Nucleus accumbens (tissue), 56 donors: ENCODE results near the gene PIGX.

Experiments
- DNase-seq, 56 donors: peaks; one replicate each; lab custom pipeline; 2025; lab: John Stamatoyannopoulos, UW

PIGX gene

DNA sequence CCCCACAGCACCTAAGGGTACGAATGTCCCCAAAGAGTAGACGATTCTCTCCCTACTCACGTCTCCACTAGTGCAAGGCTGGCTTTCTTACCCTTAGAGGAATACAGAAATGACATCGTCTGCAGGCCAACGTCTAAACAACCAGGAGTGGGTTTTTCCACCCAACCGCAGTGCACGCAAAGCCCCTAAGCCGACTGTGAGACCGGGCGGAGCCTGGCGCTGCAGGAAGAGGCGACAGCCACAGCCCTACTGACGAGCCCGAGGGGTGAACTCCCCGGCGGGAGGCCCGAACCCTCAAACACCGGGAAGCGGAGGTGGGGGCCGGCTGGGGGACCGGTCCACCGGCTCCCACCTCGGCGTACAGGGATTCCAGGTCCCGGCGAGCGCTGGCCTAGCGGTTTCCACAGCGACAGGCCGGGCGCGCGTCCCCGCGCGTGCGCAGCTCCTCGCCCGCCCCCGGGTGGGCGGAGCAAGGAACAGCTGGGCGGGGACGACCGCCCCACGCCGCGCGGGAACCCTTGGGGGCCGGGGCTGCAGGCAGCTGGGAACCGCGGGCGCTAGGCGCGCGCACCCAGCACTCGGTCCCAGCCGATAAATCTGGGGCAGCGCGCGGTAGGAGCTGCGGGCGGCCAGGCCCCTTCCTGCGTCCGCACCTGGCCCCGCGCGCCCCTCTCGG is at the start of gene PIGX, which contains the start of gene CEP19:
PIGX (plus strand) TSS at position 540 of the 676 bp plus-strand sequence.
CEP19 (minus strand) TSS at position 413 of the 676 bp plus-strand sequence. CDS start 3,593 bp downstream, outside the sequence.
- DNase-seq, result peak in 55 of 56 donors; percentile 19 to 92 (median 82)

DNA sequence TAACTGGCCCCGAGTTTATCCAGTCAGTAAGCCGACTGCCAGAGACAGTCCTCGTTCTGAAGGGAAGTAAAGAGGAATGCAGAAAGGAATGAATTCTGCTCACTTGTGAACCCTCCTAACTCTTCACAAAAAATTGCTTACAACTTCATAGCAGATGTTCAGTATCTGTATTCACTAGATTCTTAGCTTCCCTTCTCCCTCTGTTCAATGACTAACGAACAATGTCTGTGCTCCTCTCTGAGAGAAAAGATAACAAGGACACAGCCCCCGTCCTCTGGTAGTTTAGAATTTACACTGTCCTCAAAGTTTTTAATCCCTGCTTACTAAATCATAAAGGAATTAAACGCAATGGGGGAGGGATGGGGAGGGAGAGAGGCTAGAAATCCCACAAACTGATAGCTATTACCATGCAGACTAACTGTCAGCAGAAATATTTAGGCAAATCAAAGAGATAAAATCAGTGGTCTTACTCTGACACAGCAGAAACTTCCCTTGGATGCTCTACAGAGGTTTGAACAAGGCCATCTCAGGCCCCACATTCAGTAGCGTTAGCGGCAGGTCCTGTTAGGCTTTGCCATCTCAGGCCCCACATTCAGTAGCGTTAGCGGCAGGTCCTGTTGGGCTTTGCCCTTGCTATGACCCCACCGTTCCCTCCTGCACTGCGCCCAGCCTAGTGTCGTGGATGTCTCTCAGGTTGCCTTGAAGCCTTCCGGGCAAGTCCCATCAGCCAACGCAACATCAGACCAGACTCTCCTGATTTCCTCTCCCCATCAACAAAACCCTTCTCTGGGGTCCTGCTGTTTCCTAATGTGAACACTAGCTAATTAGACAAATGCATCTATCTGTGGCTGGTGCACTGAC is 49.2 kb upstream of the PIGX start:
- DNase-seq, result no peak

DNA sequence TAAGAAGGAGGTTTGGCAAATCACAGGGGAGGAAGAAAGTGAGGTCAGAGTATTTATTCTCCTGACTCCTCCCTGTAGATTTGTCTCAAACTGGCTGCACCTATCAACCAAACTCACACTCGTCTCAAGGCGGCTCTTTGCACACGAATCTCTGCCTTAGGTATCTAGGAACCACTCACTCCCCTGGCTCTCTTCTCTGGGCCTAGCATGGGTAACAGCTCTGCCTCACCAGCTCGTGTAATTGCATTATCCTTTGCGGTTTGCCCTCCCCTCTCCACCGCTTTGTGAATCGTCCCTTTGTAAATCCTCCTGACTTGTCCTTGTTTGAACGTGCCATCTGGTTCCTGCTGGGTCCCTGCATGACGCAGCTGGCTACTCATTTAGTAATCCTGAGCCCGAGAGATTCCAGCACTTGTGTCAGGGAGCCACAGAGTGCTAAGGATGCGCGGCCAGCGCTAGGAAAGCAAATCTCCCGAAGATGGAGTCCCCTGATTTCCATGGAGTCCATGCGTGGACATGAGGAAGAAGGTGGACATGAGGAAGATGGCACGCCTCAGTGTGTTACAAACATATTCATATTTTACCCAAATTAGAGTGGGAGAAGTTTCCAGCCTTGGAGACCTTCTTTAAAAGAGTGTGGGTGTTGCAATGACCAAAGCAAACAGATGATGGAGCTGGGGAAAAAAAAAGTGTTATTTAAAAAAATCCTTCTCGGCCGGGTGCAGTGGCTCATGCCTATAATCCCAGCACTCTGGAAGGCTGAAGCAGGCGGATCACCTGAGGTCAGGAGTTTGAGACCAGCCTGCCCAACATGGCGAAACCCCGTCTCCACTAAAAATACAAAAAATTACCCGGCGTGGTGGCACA is 45.9 kb upstream of the PIGX start:
- peak in 14 of 56 donors; percentile 6 to 64 (median 16) for DNase-seq

DNA sequence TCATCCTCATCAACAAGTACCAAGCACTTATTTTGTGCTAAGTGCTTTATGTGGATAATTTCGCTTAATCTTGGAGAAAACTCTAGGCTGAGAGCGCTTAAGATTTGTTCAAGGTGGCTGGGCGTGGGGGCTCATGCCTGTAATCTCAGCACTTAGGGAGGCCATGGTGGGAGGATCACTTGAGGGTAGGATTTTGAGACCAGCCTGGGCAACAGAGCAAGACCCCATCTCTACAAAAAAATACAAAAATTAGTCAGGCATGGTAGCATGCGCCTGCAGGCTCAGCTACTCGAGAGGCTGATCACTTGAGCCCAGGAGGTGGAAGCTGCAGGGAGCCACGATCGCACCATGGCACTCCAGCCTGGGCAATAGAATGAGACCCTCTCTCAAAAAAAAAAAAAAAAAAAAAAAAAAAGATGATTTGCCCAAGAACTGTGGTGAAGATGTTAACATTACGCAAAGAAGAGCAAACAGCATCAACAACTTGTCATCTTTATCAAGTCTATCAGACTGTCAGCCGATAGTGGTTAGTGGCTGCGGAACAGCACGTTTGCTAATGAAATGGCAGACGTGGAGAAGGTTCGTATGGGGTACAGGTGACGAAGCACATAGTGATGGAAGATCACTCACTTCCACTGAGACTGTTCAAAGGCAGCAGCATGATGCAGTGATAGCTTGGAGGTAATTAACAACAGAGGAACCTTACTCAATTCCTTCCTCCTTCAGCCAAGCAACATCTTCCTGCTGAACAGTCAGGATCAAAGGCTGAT is 44.9 kb upstream of the PIGX start:
- no peak for DNase-seq

DNA sequence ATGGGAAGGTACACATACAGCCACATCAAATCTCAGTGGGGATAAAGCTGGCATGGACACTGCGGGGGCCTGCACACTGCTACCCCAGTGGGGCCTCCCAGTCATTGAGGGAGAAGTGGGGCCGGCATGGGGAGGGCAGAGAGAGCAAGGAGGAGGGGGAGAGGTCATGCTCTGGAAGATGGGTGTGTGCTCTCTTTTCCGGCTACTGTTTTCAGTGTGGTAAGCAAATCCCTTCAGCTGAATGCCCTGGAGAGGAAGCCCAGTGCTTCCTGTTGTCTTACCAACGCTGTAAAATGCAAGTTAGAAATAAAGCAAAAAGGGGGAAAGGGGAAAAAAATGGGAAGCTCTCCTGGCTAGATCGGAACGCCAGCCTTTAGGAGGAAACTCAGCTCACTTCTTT is 41.8 kb upstream of the PIGX start:
- DNase-seq, result no peak

DNA sequence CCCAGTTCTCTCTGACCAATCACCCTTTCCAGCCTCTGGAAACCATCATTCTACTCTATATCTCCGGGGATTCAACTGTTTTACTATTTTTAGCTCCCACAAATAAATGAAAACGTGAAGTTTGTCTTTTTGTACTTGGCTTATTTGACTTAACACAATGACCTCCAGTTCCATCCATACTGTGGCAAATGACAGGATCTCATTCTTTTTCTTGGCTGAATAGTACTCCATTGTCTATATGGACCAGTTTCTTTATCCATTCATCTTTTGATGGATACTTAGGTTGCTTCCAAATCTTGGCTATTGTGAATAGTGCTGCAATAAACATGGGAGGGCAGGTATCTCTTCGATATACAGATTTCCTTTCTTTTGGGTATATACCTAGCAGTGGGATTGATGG is 38.5 kb upstream of the PIGX start:
- no peak for DNase-seq

DNA sequence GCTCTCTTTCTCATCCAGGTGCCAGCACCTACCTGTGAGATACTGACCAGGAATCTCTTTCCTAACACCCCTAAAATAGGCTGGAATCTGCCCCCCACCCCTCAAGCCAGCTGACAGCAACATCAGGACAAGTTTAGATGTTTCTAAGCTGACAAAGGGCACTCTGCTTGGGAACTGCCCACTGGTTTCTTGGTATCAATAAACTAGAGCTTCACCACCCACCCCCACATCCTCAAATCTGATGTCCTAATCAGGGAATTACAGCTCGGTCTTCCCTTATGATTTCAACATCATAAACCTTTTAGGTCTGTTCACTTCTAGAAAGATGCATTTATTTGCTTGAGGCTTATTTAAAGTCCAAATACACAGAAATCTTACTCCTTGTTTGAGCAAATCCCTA is 34.8 kb upstream of the PIGX start:
- no peak for DNase-seq

DNA sequence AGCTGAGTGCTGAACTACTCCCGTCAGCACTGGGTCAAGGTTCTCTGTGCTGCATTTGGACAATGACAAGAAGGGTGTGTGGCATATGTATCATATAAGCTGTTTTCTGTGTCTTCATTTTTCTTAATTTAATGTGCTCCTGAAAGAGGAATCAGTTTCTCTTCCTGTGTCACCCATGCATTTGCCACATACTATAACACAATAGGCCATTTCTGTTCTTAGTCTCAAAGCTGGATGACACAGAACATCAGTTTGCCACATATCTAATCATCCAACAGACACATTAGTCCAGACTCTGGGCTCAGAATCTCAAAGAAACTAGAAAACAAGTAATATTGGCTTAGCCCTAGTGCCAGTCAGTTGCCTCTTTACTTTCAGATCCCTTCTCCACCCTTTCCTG is 34.2 kb upstream of the PIGX start:
- no peak for DNase-seq

DNA sequence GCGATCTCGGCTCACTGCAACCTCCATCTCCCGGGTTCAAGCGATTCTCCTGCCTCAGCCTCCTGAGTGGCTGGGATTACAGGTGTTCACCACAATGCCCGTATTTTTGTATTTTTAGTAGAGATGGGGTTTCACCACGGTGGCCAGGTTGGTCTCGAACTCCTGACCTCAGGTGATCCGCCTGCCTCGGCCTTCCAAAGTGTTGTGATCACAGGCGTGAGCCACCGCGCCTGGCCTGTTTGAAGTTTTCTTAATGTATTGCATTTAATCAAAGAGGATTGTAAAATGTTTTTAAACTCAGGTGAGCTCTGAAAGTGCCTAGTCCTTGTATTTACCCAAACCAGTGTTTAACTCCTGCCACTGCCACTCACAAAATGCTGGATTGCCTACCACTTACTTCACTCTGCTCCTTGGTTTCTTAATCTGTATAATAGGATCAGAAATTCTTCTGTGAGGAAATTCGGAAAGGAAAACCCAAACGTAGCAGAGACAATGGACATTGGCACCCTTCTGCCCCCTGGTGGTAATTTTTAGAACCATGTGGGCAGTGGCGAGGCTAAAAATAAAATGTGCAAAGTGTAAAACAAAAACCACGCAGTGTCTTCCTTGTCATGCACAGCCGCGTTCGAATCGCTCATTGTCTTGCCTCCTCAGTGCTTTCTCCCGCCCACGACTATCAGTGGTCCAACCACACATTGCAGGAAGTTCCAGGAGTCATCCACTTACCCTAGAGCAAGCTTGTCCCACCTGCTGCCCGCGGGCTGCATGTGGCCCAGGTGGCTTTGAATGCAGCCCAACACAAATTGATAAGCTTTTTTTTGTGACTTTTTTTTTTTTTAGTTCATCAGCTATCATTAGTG is 27.4 kb upstream of the PIGX start:
- peak in 39 of 56 donors; percentile 5 to 74 (median 30) for DNase-seq

DNA sequence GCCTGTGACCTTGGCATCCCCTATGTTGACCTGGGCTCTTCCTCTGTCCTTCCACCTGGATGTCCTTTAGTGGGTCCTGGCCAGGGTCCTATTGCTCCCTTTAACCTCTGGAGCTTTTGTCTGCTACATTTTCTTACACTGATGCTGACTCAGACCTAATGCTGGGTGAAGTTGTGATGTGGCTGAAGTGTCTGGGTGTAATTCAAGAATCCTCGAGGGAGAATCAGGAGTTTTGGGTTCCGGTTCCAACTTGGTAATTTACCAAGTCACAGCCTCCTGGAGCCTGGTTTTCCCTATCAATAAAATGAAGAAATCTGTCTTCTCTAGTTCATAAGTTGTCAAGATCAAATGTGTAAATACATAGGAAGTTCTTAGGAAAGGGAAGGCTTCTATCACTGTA is 25.7 kb upstream of the PIGX start:
- DNase-seq, result no peak

DNA sequence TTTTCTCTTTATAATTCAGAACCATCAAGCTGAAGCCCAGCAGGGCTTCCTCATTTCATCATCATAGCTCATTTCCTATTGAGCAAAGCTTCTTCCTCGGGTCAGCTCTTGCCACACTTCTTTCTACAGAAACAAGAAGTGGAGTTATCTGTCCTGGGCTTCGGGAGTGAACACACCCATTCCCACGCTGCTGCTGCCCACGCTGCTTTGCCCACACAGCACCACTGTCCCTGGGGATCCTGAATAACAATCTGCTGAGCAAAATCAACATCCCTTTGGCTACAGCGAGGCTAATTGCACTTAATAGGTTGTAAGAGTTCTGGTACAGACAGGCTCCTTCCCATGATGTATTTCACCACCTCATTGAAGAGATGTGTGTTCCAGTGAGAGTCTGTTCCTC is 23.8 kb upstream of the PIGX start:
- DNase-seq, result peak in 2 of 56 donors; percentile 1 to 9

DNA sequence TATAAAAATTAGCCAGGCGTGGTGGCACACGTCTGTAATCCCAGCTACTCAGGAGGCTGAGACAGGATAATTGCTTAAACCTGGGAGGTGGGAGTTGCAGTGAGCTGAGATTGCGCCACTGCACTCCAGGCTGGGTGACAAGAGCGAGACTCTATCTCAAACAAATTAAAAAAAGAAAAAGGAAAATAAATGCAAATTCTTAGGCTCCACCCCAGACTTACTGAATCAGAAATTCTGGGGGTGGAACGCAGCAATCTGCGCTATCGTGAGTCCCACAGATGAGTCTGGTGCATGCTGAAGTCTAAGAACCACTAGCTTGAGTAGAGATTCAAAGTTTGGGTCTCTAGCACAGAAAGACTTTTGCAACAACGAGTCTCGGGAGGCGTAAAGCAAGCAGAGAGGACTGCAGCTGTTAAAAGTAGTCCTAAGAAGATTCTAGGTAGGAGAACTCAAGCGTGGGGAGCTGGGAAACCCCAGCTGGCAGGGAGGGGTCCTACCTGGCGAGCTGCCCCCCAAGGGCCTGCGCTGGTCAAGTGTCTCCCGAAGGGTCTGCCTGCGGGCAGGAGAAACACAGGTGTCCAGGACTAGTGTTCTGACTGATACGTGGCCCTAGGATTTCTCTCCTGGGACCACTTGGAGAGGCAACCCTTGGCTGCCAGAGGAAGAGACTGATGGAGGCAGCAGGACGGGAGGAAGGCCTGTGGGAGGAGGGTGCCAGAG is 22.1 kb upstream of the PIGX start:
- peak in 13 of 56 donors; percentile 9 to 62 (median 29) for DNase-seq

DNA sequence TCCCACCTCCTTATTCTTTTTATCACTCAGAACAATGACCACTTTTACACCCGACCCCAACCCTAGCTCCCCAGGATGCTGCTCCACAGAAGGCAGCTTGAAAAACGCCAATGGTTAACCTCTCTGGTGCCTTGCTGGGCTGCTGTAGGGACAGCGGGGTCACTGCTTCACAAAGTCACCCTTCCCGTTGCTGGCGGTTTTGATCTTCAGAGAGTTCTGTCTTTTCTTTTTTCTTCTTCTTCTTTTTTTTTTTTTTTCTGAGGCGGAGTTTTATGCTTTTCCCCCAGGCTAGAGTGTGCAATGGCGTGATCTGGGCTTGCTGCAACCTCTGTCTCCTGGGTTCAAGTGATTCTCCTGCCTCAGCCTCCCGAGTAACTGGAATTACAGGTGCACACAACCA is 20.8 kb upstream of the PIGX start:
- no peak for DNase-seq

DNA sequence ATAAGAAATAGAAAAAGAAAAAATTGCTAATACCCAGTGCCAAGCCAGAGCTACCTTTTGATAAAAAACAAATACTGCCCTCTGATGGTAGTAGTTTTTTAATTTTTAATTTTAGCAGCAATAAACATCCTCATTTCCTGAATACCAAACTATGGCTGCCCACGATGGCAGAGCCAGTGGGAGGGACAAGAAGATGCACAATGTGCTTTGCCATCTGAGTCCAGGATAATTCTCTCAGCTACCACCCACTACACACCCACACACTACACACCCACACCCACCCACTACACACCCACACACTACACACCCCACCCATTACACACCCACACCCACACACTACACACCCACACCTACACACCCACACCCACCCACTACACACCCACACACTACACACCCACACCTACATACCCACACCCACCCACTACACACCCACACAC is 18.0 kb upstream of the PIGX start:
- DNase-seq, result peak in 3 of 56 donors; percentile 8 to 26 (median 15)

DNA sequence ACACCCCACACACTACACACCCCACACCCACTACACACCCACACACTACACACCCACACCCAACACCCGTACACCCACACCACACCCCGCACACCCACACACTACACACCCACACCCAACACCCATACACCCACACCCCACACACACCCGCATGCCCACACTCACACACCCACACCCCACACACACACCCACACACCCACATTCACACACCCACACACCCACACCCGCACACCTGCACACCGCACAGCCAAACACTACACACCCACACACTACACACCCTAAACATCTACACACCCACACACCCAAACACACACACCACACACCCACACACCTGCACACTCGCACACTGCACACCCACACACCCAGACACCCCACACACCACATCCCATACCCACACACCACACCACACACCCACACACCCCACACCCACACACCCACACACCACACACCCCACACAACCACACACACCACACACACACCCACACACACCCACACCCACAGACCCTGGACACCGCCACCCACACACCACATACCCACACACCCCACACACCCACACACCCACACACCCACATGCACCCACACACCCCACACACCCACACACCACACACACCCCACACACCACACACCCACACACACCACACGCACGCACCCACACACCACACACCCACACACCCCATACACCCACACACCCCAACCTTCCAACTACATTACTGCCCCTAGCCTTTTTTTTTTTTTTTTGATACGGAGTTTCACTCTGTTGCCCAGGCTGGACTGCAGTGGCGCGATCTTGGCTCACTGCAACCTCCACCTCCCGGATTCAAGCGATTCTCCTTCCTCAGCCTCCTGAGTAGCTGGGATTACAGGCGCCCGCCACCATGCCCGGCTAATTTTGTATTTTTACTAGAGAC is 17.0 kb upstream of the PIGX start:
- peak in 2 of 56 donors; percentile 30 to 37 for DNase-seq

DNA sequence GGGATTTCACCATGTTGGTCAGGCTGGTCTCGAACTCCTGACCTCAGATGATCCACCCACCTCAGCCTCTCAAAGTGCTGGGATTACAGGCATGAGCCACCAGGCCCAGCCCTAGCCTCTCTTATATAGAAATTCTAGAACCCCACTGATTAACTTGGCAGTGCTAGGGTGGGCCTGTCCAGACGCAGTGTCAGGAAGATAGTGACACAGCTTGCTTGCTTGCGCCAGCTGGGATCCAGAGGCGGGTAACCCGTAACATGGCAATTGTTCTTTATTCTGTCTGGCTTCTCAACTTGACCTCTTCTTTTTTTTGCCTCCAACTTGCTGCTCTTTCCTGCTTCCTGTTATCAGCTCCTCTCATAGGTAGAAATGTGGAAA is 16.3 kb upstream of the PIGX start:
- no peak for DNase-seq

DNA sequence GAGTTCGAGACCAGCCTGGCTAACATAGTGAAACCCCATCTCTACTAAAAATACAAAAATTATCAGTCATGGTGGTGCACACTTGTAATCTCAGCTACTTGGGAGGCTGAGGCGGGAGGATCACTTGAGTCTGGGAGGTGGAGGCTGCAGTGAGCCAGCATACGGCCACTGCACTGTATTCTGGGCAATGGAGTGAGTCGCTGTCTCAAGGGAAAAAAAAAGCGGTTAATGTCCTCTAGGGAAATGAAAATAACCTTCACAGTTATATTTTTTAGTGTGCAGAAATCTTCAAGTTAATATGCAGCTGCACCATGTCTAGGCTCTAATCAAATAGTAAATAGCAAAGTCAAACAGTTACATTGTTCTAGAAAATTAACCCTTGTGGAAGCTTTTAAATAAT is 14.9 kb upstream of the PIGX start:
- DNase-seq, result no peak
